NCI-H2227 (cell line): ENCODE results near the gene SFTPB.
A peak's percentile ranks its signal among the peaks of the same experiment; 100 is the strongest.
"Not testable (repeated sequence)": the region's sequence is repeated elsewhere in the genome, so short reads cannot be mapped to it uniquely, and the experiment has no call there.

Source experiments
- DNase-seq: peaks from one replicate; lab custom pipeline; 2025; ENCODE audit not compliant: unreplicated experiment; lab: John Stamatoyannopoulos, UW

SFTPB gene

DNA sequence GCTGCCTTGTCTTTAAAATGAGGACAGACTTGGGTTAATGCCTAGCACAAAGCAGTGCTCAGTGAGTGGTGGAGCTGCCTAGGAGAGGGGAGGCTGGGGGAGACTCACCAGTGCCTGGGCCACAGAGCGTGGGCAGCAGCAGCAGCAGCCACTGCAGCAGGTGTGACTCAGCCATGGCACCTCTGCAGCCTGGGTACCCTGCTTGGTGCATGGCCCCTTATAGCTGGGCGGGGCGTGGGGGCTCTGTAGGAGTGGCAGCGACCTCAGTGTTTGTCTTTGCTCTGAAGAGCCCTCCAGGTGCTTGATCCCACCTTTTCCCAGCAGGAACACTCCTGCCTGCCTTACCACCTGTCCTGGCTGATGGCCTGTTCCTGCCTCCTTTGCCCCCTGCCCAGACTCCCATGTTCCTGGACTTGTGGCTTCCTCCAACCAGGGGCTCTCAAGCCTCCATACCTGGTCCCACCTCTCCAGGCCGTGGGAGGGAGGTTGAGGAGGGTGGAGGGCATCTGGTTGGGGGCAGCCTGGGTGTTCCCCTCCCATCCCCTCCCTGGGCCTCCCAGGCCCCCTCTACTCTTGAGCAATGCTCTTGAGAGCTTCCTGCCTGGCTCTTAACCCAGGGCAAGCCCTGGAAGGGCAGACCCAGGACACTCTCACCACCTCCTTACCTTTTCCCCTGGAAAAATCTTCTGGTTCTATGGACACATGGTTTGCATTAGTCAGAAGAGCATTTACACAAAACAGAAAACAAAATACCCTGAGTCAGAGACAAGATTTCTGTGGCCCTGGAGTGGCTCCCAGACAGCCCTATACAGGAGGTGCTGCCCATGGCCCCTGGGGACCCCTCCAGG lies at the start of gene SFTPB:
Gene SFTPB, minus strand, starts transcription at position 191 of the 848 bp plus-strand sequence. Its CDS starts 16 bp downstream, at position 175.
- no peak for DNase-seq

GRCh38 chr2:85717308-85718008 lies 49.5 kb upstream of the SFTPB start:
- no peak for DNase-seq

- no peak for DNase-seq
These were observed 48.4 kb upstream of the SFTPB start for GRCh38 chr2:85716346-85716914.

DNA sequence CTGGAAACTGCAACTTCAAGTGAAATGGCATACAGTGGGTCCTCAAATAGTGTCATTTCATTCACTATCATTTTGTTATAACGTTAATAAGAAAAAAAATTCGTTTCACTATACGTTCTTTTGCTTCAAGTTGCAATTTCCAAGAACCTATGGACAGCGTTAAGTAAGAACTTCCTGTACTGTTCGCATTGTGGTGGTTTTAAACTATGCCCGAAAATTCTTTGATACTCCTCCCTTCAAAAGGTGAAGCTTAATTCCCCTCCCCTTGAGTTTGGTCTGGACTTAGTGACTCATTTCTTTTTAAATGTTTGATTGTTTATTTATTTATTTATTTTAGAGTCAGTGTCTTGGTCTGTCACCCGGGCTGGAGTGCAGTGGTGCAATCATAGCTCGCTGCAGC lies 46.8 kb upstream of the SFTPB start:
- DNase-seq: no peak

DNA sequence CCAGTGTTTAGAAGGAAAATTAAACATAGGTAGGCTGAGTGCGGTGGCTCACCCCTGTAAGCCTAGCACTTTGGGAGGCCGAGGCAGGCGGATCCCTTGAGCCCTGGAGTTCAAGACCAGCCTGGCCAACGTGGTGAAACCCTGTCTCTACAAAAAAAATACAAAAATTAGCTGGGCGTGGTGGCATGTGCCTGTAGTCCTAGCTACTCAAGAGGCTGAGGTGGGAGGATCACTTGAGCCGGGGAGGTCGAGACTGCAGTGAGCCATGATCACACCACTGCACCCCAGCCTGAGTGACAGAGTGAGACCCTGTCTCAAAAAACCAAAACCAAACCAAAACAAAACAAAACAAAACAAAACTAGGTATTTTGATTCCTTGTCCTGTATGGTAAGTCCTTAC lies 46.4 kb upstream of the SFTPB start:
- DNase-seq: not testable (repeated sequence)

DNA sequence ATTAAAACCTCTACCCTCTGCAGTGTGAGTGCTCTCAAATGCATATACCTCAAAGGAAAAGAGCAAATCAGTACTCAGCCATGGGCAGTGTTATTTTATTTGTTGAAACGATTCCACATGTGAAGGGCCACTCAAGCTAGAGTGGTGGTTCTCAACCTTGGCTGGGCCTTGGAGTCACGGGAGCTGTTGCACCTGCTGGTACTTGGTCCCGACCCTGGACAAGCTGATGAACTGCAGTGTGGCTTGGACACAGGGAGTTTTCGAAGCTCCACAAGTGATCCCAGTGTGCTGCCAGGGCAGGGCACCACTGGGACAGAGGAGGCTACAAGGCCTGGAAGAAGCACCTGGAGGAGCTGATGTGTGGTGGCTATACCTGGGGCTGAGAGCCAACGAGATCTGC lies 45.8 kb upstream of the SFTPB start:
- DNase-seq: no peak

DNA sequence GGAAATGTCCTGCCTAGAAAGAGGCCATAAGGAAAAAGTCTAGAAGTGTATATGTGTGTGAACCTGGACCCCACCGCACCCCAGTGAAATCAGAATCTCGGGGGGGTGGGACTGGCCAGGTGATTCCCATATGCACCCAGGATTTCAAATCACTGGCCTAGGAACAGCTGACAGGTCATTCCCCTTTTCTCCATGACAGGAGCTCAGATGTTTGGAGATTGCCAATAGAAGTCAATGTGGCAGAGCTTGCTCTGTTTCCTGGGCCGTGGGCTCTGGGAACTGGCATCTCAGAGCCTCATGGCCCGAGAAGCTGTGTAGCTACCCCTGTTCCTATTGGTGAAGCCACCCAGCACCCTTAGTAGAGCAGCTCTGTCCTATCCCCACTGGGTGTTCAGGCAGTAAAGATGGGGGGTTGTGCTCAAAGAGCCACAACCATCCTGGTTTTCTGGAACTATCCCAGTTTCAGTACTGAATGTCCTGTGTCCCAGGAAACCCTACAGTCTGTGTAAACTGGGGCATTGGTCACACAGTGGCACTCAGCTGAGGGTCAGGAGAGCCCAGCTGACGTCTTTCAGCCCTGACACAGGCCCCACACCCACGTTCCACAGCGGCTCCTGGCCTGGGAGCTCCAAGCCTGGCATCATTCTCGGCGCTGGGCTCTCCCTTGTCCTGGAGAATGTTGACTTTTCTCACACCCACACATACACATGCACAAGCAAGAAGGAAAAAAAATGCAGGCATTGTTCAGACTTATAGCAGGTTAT lies 45.0 kb upstream of the SFTPB start:
- DNase-seq: no peak

GRCh38 chr2:85712336-85712735 lies 44.3 kb upstream of the SFTPB start:
- no peak for DNase-seq

GRCh38 chr2:85711578-85712060 lies 43.6 kb upstream of the SFTPB start:
- DNase-seq: no peak

- no peak for DNase-seq
These were observed 42.9 kb upstream of the SFTPB start for GRCh38 chr2:85710687-85711577.

- DNase-seq: no peak
These were observed 41.4 kb upstream of the SFTPB start for GRCh38 chr2:85709401-85709811.

- DNase-seq: no peak
These were observed 40.6 kb upstream of the SFTPB start for GRCh38 chr2:85708641-85709040.

GRCh38 chr2:85707304-85707703 lies 39.3 kb upstream of the SFTPB start:
- peak; percentile 87 for DNase-seq

DNA sequence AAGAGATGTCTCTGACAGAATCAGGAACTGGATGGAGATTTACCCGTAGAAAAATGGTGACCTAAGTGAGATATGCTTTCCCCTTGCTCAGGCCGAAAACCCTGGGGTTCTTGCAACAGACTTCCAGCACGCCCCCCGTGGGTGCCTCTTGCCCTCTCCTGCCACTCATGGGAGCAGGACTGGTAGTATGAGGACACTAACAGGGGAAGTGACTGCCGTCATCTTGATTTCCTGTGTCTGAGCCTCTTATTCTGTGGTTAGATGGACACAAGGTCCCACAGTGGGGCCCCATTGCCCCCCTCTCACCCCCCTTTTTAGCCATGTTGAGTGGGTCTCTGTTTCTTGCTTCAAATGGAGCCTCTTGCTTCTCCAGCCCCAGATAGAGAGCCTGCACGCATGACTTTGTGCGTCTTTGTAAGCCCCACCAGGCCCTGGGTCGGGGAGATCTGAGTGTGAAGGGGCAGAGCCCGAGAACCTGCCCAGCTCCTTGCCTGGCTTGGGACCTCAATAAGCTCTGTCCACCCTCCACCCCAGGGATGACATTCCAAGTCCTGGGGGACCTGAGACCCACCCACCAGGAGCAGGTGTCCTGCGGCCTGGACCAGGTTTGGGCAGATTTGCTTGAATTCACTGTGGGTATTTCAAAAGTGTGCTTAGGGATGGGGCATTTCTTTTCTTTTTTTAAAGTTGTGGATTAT lies 38.7 kb upstream of the SFTPB start:
- DNase-seq: no peak

DNA sequence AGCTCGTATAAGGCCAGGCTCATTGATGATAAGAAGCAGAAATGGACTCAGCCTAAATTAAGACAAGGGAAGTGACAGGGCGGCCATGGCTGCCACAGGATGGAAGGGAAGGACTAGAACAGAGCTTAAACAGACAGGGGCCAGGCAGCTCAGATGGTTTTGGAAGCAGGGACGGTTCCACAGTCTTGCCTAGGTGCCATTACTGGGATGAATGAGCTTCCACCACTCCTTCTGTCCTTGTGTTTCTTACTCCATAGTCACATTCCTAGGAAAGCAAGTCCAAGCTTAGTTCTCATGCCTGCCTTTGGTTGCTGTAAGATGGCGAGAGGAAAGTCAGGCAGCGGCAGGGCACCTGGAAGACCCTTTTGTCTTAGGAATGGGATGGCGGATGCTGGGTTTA lies 38.1 kb upstream of the SFTPB start:
- DNase-seq: no peak

DNA sequence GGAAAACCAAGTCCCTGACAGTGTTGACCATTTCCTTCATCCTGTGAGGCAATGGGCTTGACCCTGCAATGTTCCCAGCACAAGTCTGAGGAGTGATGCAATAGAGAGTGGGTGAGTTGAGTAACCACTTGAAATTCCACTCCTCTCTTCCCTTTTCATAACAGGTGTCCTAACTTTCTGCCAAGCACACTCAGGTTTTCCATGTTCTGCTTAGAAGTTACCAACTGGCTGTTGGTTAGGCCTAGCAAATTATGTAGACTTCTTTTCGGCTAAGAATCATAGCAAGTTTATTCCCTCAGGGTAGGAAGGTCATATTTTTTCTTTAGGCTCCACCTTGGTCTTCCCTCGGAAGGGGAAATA lies 37.7 kb upstream of the SFTPB start:
- DNase-seq: no peak

DNA sequence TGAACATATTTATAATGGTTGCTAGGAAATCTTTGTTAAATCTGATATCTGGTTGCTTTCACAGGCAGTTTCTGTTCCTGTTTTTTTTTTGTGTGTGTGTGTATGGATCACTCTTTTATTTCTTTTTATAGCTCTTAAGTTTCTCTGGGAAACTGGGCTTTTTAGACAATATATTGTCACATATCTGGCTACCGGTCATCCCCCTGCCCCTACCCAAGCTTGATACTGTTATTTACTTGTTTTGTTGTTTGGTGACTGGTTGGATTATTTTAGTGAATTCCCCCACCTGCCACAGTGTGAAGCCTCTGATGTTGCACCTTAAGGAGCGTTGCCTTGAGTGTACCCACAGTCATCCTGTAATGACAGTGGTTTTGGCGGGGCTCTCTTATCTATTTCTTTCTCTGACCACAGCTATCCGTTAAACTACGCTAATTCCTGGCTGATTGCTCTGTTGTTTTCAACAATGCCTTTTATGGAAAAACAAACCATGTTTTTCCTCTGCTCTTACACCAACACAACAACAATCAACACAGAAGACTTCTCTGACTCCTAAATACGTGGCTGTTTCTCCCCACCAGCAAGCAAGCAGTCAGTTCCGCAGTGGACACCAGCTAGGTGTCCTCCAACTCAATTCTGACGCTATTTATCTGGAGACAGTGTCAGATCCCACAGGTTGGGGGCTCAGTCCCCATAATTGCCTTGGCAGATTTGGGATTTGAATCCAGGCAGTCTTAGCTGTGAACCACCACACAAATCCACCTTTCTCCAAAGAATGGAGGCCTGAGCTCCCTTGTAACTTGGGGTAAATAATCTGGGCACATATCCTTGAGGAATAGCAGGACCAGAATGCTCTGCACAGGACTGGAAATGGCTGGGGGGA lies 37.0 kb upstream of the SFTPB start:
- DNase-seq: no peak

GRCh38 chr2:85704038-85704437 lies 36.0 kb upstream of the SFTPB start:
- DNase-seq: no peak

DNA sequence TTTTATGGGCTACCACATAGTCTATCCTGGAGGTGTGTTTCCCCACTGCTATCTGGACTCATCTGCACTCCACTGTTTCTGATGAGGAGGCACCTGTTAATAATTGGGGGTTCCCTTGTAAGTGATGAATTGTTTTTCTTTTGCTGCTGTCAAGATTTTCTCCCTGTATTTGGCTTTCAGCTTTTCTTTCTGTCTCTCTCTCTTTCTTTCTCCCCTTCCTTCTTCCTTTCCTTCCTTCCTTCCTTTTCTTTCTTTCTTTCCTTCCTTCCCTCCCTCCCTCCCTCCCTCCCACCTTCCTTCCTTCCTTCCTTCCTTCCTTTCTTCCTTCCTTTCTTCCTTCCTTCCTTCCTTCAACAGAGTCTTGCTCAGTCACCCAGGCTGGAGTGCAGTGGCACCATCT lies 35.3 kb upstream of the SFTPB start:
- no peak for DNase-seq
